Stomach smooth muscle (tissue), 2 donors: Measurements from ENCODE around the gene ZNF609.

Experiments
- H3K27ac ChIP-seq: one replicate; pipeline ENCODE4 v1.7.0; 2013; ENCODE audit warnings: mild to moderate bottlenecking, low read length, inconsistent platforms
- H3K27me3 ChIP-seq, 2 donors: one replicate each; pipeline ENCODE4 v1.7.0; 2013; ENCODE audit warnings: low read length in 2 of 2; ENCODE audit not compliant: insufficient read depth in 2 of 2, control insufficient read depth in 1 of 2
- H3K36me3 ChIP-seq, 2 donors: one replicate each; pipeline ENCODE4 v1.7.0; 2013; ENCODE audit warnings: low read length in 2 of 2; ENCODE audit not compliant: control insufficient read depth in 2 of 2, insufficient read depth in 2 of 2
- H3K4me1 ChIP-seq: one replicate; pipeline ENCODE4 v1.7.0; 2013; ENCODE audit warnings: low read length; ENCODE audit not compliant: control insufficient read depth, insufficient read depth
- H3K4me3 ChIP-seq, 2 donors: one replicate each; pipeline ENCODE4 v1.7.0; 2013; ENCODE audit warnings: low read length in 2 of 2
- H3K9ac ChIP-seq, 2 donors: one replicate each; pipeline ENCODE4 v1.7.0; 2013; ENCODE audit warnings: low read length in 2 of 2, mild to moderate bottlenecking in 1 of 2
- H3K9me3 ChIP-seq, 2 donors: one replicate each; pipeline ENCODE4 v1.7.0; 2013; ENCODE audit warnings: low read length in 2 of 2; ENCODE audit not compliant: control insufficient read depth in 2 of 2
- donor health status: healthy.
- donor health status: Pancreatic carcinoma.

The ZNF609 gene

DNA sequence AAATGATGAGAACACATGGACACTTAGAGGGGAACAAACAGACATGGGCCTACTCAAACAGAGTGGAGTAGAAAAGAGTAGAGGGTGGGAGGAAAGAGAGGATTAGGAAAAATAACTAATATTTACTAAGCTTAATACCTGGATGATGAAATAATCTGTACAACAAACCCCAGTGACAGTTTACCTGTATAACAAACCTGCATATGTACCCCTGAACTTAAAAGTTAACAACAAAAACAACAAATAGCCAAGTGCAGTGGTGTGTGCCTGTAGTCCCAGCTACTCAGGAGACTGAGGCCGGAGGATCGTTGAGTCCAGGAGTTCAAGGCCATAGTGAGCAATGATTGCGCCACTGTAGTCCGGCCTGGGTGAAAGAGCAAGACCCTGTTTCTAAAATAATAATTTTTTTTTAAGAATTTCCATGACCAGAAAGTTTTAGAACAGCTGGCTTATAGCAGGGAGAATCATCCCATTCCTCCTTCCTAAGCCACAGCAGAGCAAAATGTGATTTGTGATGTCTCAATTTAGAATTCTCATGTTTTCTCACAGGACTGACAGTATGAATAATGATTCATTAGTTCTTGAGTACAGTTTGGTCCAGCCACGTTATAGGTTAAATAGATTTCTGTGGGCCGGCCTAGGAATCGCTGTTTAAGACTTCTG is 150.0 kb downstream of the ZNF609 start:
- no peaks in the 10 kb centered on the region for H3K9me3 ChIP-seq
- no peaks in the 10 kb centered on the region for H3K36me3 ChIP-seq
- no peak overlapping the region for H3K9ac ChIP-seq
- H3K4me3 ChIP-seq = no peak overlapping the region
- no peaks in the 10 kb centered on the region for H3K4me1 ChIP-seq
- no peaks in the 10 kb centered on the region for H3K27me3 ChIP-seq
- no peak overlapping the region for H3K27ac ChIP-seq

GRCh38 chr15:64611085-64611725 is 150.8 kb downstream of the ZNF609 start:
- H3K36me3 ChIP-seq = no peaks in the 10 kb centered on the region
- no peak overlapping the region for H3K4me3 ChIP-seq
- H3K9me3 ChIP-seq = no peaks in the 10 kb centered on the region
- no peaks in the 10 kb centered on the region for H3K27me3 ChIP-seq
- no peak overlapping the region for H3K27ac ChIP-seq
- no peaks in the 10 kb centered on the region for H3K4me1 ChIP-seq
- H3K9ac ChIP-seq = no peak overlapping the region

DNA sequence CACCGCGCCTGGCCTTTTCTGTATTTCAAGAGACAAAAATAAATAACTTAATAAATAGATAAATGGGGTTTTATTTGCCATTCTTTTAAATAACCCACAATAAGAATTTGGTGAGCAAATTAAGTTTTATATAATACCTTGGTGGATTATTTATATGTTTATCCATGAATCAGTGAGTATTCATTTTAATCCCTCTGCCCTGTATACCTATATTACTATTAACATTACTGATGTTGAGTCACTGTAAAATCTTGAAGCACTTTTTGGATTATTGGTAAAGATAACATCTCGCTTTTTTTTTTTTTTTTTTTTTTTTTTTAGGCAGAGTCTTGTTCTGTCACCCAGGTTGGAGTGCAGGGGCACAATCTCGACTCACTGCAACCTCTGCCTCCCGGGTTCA is 154.1 kb downstream of the ZNF609 start:
- Histone ChIP-seq H3K4me3 (no peak overlapping the region), H3K4me1 (no peaks in the 10 kb centered on the region)

GRCh38 chr15:64617727-64618126 is 157.3 kb downstream of the ZNF609 start:
- no peak overlapping the region for H3K4me3 ChIP-seq
- no peak overlapping the region for H3K9ac ChIP-seq
- H3K27me3 ChIP-seq = no peaks in the 10 kb centered on the region
- H3K36me3 ChIP-seq = peaks cover 0 to under 1% of the 10 kb centered on the region in 2 donors
- H3K4me1 ChIP-seq = peaks cover 4% of the 10 kb centered on the region
- no peaks in the 10 kb centered on the region for H3K9me3 ChIP-seq
- H3K27ac ChIP-seq = no peak overlapping the region

More for the DNA sequence above, 154.1 kb downstream of the ZNF609 start:
- Histone ChIP-seq H3K27me3 (no peaks in the 10 kb centered on the region), H3K9me3 (no peaks in the 10 kb centered on the region), H3K36me3 (no peaks in the 10 kb centered on the region), H3K27ac (no peak overlapping the region), H3K9ac (no peak overlapping the region)

- H3K9ac ChIP-seq = no peak overlapping the region
- no peaks in the 10 kb centered on the region for H3K9me3 ChIP-seq
- H3K27ac ChIP-seq = no peak overlapping the region
- no peak overlapping the region for H3K4me3 ChIP-seq
- H3K27me3 ChIP-seq = no peaks in the 10 kb centered on the region
- peaks cover 4% of the 10 kb centered on the region for H3K4me1 ChIP-seq
- H3K36me3 ChIP-seq = peaks cover 0 to 4% of the 10 kb centered on the region in 2 donors
Observed at GRCh38 chr15:64618138-64618537, 157.8 kb downstream of the ZNF609 start.

GRCh38 chr15:64618540-64618939 is 158.2 kb downstream of the ZNF609 start:
- Histone ChIP-seq H3K27ac (no peak overlapping the region), H3K27me3 (no peaks in the 10 kb centered on the region), H3K9ac (no peak overlapping the region), H3K9me3 (no peaks in the 10 kb centered on the region), H3K4me3 (no peak overlapping the region), H3K4me1 (peaks cover 4% of the 10 kb centered on the region), H3K36me3 (peaks cover 0 to 4% of the 10 kb centered on the region in 2 donors)

GRCh38 chr15:64619880-64620839 is 159.8 kb downstream of the ZNF609 start:
- Histone ChIP-seq H3K27me3 (no peaks in the 10 kb centered on the region), H3K36me3 (peaks cover 0 to 4% of the 10 kb centered on the region in 2 donors), H3K9ac (no peak overlapping the region), H3K9me3 (no peaks in the 10 kb centered on the region), H3K4me1 (peaks cover 4% of the 10 kb centered on the region), H3K27ac (no peak overlapping the region), H3K4me3 (no peak overlapping the region)

GRCh38 chr15:64621056-64621455 is 160.7 kb downstream of the ZNF609 start:
- Histone ChIP-seq H3K9me3 (no peaks in the 10 kb centered on the region), H3K9ac (no peak overlapping the region), H3K4me3 (no peak overlapping the region), H3K4me1 (peaks cover 4% of the 10 kb centered on the region), H3K27me3 (no peaks in the 10 kb centered on the region), H3K27ac (no peak overlapping the region), H3K36me3 (peaks cover 0 to 4% of the 10 kb centered on the region in 2 donors)

- H3K27ac ChIP-seq = no peak overlapping the region
- H3K9me3 ChIP-seq = no peaks in the 10 kb centered on the region
- no peak overlapping the region for H3K9ac ChIP-seq
- H3K36me3 ChIP-seq = peaks cover 0 to 4% of the 10 kb centered on the region in 2 donors
- peaks cover 4% of the 10 kb centered on the region for H3K4me1 ChIP-seq
- no peak overlapping the region for H3K4me3 ChIP-seq
- H3K27me3 ChIP-seq = no peaks in the 10 kb centered on the region
Observed at GRCh38 chr15:64622410-64623260, 162.3 kb downstream of the ZNF609 start.
